Cardiac muscle cell (in vitro differentiated cells and primary cell): ENCODE results near the gene HNRNPR. TPM values are rescaled to one million over a fixed set of nuclear protein-coding genes. Genes with fewer than 3 reads are reported as not detected.
A peak's percentile ranks its signal among the peaks of the same experiment; 100 is the strongest.
"Not testable (repeated sequence)": the region's sequence is repeated elsewhere in the genome, so short reads cannot be mapped to it uniquely, and the experiment has no call there.

Experiments
- DNase-seq, 2 donors: peaks; one replicate each; pipeline versions ENCODE4 v3.0.0 to v3.0.0-alpha.2; 2010 to 2017; ENCODE audit warnings: low read depth in 1 of 2, low spot score in 1 of 2
- H3K27ac ChIP-seq: fragments of 200-600 bp; sonication (generic); 2 replicates; pipeline ENCODE4 v1.5.1; 2016
- H3K27me3 ChIP-seq: fragments of 200-600 bp; sonication (generic); 2 replicates; pipeline ENCODE4 v1.6.0; 2016; ENCODE audit warnings: control low read depth
- H3K36me3 ChIP-seq: fragments of 200-600 bp; sonication (generic); 2 replicates; pipeline ENCODE4 v1.5.1; 2016; ENCODE audit warnings: control low read depth
- H3K4me1 ChIP-seq: fragments of 200-600 bp; sonication (generic); 2 replicates; pipeline ENCODE4 v1.8.1; 2017; ENCODE audit warnings: low read depth, mild to moderate bottlenecking, mixed run types
- H3K4me3 ChIP-seq: fragments of 200-600 bp; sonication (generic); 2 replicates; pipeline ENCODE4 v1.5.1; 2016; ENCODE audit warnings: mild to moderate bottlenecking
- H3K9me3 ChIP-seq: fragments of 200-600 bp; sonication (generic); 2 replicates; pipeline ENCODE4 v1.5.1; 2017; ENCODE audit warnings: low read depth, mild to moderate bottlenecking, control low read depth
- CTCF ChIP-seq: IDR thresholded peaks from 2 replicates; pipeline ENCODE4 v1.5.1; 2012; ENCODE audit warnings: low read depth, mild to moderate bottlenecking, low read length
- polyA plus RNA-seq: library from polyadenylated mRNA; unstranded; fragments of >200 nt; fragmentation: Nextera tagmentation; extraction: Ambion mirVana; gene quantifications from 2 replicates; pipeline ENCODE4 v1.2.1, GENCODE V29; 2016
- total RNA-seq: library from RNA; depleted of rRNA; stranded (reverse); fragments of >200 nt; gene quantifications from 2 replicates; pipeline ENCODE4 v1.2.3, GENCODE V29; 2016

Gene HNRNPR
- total and polyA plus RNA-seq, 2 experiments from 2014 or later: 142 to 154 TPM

GRCh38 chr1:23325393-23325792 lies 18.7 kb downstream of the HNRNPR start:
- Histone ChIP-seq H3K9me3 (no peaks in the 10 kb centered on the region), H3K27ac (peak overlapping the region; percentile 30), H3K27me3 (no peaks in the 10 kb centered on the region), H3K4me1 (no peaks in the 10 kb centered on the region), H3K4me3 (no peak overlapping the region), H3K36me3 (peaks cover 68% of the 10 kb centered on the region)
- no peak for DNase-seq
- TF ChIP-seq CTCF: no peak

GRCh38 chr1:23322770-23323169 lies 21.3 kb downstream of the HNRNPR start:
- no peaks in the 10 kb centered on the region for H3K27me3 ChIP-seq
- DNase-seq: no peak
- no peaks in the 10 kb centered on the region for H3K4me1 ChIP-seq
- H3K4me3 ChIP-seq: no peak overlapping the region
- H3K9me3 ChIP-seq: no peaks in the 10 kb centered on the region
- no peak for TF ChIP-seq CTCF
- H3K36me3 ChIP-seq: peaks cover 71% of the 10 kb centered on the region
- peak overlapping the region; percentile 44 for H3K27ac ChIP-seq

GRCh38 chr1:23310280-23310679 lies 33.8 kb downstream of the HNRNPR start:
- not testable (repeated sequence) for H3K9me3 ChIP-seq, H3K27ac ChIP-seq, H3K4me3 ChIP-seq, DNase-seq, H3K4me1 ChIP-seq, H3K27me3 ChIP-seq
- H3K36me3 ChIP-seq: peaks cover 72% of the 10 kb centered on the region

GRCh38 chr1:23304140-23304620 lies 39.9 kb downstream of the HNRNPR start:
- TF ChIP-seq CTCF: no peak
- Histone ChIP-seq H3K27me3 (no peaks in the 10 kb centered on the region), H3K9me3 (no peaks in the 10 kb centered on the region), H3K36me3 (peaks cover 60% of the 10 kb centered on the region), H3K4me3 (no peak overlapping the region), H3K4me1 (no peaks in the 10 kb centered on the region), H3K27ac (peak overlapping the region; percentile 36)
- DNase-seq: no peak

GRCh38 chr1:23303524-23303923 lies 40.6 kb downstream of the HNRNPR start:
- Histone ChIP-seq H3K27ac (peak overlapping the region; percentile 4), H3K4me1 (no peaks in the 10 kb centered on the region), H3K4me3 (no peak overlapping the region), H3K27me3 (no peaks in the 10 kb centered on the region), H3K9me3 (no peaks in the 10 kb centered on the region), H3K36me3 (peaks cover 60% of the 10 kb centered on the region)
- TF ChIP-seq CTCF: no peak
- no peak for DNase-seq

GRCh38 chr1:23296931-23297330 lies 47.2 kb downstream of the HNRNPR start:
- H3K4me1 ChIP-seq: peaks cover 11% of the 10 kb centered on the region

More at GRCh38 chr1:23296931-23297330, 47.2 kb downstream of the HNRNPR start:
- H3K36me3 ChIP-seq: peaks cover 36% of the 10 kb centered on the region
- no peaks in the 10 kb centered on the region for H3K27me3 ChIP-seq
- no peaks in the 10 kb centered on the region for H3K9me3 ChIP-seq
- no peak overlapping the region for H3K27ac ChIP-seq
- TF ChIP-seq CTCF: no peak
- DNase-seq: no peak
- no peak overlapping the region for H3K4me3 ChIP-seq
